Fibroblast of skin of back (primary cell): ENCODE measurements around the gene CA10.
A peak's percentile ranks its signal among the peaks of the same experiment; 100 is the strongest.

Experiments used
- DNase-seq: peaks from one replicate; pipeline ENCODE4 v3.0.0-alpha.2; 2013

The CA10 gene

DNA sequence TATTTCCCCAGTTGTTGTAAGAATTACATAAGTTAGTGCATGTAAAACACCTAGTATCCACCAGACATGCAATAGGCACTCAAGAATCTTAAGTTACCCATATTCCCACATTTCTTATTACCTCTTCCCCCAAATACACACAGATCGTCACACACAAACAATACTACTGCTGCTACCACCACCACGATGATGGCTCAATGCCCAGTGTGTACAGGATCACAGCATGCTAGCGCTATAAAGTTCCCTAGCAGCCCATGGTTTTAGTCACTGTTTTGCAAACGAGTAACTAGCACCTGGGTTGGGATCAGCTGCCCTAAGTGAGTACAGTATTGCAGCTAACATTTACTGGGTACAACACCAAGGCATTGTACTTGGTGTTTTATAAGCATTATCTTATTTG, 486.4 kb downstream of the CA10 start:
- no peak for DNase-seq

DNA sequence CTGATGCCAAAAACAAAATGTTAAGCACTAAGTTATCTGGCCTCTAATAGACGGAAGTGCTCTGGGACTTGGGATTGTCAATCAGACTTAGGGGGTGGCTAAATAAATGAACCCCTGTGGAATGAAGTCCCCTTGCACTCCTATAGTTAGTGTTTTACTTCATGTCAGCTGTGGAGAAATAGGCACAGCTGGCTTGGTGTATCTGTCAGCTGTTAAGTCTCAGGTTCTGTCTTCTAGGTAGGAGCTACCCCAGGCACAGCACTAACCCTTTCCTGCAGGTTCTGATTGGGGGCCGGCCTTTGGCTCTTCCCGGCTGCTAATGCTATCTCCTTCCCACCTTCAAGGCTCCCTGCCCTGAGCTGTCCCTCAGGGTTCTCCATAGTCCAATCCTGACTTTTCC, 487.6 kb downstream of the CA10 start:
- no peak for DNase-seq

DNA sequence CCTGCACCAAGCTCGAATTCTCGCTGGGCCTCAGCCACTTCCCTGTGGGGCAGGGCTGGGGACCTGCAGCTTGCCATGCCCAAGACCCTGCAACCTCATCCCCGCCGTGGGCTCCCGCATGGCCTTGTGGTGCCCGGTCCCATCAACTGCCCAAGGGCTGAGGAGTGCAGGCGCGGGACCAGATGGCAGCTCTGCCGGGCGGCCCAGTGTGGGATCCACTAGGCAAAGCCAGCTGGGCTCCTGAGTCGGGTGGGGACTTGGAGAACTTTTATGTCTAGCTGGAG, 489.6 kb downstream of the CA10 start:
- no peak for DNase-seq

DNA sequence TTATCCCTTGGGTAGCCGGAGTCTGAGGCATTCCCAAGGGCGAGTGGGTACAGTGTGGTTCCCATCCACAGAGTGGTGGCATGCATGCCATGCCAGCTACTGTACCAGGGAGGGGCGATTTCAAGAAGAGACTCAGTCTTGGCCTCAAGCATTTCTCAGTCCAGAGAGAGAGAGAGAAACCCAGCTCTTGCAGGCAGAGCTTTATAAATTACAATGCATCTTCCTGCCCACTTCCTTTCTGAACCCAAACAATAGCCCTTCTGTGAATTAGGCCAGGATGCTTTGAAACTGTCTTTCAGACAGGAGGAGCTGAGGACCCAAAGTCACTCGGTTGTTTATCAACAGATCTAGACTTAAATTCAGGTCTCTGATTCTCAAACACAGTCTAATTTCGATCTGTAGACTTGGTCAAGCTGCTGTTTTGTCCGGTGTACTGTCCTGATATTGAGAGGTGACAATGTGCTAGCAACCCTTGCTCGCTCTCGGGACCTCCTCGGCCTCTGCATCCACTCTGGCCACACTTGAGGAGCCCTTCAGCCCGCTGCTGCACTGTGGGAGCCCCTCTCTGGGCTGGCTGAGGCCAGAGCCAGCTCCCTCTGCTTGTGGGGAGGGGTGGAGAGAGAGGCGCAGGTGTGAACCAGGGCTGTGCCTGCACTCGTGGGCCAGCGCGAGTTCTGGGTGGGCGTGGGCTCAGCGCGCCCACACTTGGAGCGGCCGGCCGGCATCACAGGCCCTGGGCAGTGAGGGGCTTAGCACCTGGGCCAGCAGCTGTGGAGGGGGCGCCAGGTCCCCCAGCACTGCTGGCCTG, 490.2 kb downstream of the CA10 start:
- no peak for DNase-seq

DNA sequence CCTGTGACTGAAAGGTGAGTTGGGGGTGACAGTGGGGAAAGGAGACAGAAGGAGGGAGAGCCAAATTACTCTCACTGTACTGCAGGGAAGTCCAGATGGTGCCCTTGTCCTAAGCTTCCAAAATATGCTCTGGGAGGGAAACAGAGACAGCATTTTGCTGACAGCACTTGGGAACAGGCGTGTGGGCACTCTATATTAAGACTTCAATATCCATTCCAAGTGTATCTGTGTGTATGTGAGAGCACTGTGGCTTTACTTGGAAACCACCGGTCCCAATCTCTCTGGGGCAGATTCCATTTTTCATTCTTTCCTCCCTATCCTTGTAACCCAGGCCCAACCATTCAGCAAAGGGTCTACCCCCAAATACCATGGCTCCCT, 490.8 kb downstream of the CA10 start:
- no peak for DNase-seq

DNA sequence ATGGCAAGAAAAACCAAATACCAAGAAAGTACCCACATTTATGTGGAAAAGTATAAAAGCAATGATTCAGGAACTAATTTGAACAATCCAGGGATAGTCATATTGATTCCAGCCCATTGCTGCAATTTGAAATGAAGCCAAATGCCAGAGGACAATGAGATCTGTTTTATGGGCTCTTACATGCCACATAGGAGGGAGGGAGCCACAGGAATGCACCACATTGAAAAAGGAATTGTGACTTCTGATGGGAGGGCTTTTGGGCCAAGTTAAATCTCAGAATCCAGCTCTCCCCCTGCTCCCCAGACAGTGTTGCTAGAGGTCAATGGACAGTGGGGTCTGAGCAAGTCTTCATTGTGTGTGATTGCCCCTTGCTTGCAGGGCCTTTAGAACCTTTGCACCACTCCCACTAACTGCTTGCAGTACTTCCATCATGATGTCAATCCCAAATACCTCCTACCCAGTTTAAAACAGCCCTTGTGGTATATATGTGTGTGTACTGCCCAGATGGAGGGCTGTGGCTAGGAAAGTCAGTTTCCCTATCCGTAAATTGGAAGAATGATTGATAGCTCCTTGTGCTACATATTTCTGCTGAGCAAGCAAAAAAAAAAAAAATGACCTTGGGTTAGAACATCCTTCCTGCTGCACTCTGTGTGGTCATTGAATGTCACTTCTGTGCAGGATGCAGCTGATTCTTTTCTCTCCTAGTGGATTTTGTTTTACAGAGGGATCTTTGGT, 491.4 kb downstream of the CA10 start:
- no peak for DNase-seq

DNA sequence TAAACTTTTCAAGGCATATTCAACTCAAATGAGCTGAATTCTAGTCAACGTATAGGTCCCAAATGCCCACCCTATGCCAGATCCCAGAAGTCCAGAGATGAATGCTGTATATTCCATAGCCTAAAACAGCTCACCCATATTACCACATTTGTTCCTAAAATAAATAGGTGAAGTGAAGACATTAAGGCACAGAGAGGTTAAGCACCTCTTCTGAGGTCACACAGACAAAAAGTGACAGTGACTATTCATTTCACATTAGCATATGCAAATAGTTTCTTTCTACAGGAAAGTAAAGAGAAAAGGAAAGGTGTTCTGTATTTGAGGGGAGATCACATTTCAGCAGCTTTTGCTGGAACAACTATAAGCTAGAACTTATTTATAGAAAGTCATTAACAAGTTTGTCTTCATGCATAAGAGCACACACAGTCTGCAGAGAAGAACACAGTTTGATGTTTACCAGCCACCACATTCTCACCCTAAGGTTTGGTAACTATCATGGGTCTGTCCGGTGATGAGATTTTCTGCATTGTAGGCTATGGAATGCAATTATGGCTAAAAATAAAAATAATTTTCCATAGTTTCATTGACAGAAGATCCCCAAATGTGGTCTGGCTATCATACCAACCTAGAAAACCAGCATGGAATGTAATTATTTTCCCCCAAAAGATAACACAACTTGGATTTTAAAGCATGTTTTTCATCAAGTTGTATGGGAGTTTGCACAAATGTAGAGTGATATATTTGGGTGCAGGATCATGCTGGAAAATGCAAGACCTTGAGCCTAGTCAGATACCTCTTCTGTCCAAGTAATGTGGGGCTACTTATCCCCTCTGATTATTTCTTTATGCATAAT, 496.1 kb downstream of the CA10 start:
- no peak for DNase-seq

DNA sequence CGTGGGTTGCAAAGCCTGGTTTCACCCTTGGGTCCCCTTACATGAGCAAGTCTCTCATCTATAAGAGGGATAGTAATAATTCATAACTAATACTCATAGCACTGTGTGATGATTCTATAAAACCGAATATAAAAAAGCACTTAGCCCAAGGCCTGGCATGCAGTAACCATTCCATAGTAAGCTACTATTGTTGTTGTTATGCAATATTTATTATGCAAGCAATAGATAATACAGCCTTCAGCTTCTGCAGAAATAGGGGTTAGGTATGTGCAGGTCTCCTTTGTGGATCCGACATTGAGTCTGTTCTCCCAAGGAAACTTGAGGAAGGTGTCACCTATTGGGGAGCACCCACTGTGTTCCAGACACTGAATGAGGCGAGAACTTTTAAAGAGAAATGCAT, 497.1 kb downstream of the CA10 start:
- DNase-seq: no peak

DNA sequence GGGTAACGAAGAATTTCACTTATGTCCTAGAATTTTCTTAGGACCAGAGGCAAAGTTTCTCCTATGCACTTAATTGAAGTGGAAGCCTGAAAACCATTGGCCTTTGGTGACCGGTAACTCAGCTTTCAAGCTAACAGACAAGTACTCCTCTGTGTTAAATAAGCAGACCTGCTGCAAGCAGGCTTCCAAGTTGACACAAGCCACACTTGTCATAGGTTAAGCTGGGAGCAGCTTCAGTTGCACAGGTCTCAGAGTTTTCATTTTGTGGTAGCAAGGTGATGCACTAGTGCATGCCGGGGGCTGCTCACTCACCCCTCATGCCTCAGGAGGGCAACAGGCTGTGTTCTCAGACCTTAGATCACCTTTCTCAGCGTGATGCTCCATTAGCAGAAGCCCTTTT, 498.2 kb downstream of the CA10 start:
- no peak for DNase-seq

DNA sequence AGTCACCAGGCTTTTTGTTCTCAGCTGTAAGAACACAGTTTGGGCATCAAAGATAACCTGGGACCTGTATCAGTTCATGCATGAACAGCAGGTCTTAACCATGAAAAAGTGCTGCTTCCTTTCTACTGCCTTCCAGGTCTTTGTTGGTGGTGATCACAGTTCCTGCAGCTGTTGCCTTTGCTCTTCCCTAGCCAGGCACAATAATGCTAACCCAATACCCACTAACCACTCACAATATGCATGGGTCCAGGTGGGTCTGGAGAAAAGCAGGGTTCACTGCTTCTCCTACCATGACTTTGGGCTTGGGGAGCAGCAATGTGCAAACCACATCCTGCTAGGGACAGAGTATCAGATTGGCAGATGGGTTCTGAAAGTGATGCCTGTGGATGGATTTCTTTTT, 501.3 kb downstream of the CA10 start:
- DNase-seq: no peak

DNA sequence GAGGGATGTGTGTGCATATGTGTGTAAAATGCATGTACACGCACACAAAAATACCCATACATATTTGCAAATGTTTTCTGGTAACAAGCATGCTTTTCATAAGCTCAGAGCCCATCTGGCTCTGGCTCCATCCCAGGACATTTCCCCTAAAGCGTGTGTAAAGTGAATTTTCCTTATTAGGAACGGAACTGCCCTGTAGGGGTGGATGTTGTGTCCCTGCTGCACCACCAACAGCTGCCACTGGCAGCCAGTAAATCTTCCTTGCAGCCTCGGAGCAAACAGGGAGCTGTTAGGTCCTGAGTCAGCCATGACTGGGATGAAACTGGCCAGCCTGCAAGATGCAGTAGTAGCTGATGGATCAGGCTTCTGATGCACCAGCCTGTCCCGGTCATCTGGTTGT, 504.6 kb downstream of the CA10 start:
- peak; percentile 6 for DNase-seq

DNA sequence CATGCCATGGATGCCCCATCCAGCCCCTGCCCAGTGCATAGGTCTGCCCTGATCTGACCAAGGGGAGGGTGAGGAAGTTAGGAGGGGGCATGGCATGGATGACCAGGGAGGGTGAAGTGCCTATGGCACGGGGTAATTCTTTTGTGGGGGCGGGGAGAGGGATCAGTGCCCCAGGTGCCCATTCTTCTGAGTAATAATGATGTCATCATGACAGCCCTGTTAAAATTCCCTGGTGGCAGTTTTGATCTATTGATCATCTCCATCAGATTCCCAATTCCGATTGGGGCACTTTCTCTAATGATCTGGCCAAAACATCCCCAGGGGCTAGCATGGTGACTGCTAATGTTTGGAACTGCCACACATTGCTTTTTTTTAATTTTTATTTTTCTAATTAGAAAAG, 506.0 kb downstream of the CA10 start:
- no peak for DNase-seq

DNA sequence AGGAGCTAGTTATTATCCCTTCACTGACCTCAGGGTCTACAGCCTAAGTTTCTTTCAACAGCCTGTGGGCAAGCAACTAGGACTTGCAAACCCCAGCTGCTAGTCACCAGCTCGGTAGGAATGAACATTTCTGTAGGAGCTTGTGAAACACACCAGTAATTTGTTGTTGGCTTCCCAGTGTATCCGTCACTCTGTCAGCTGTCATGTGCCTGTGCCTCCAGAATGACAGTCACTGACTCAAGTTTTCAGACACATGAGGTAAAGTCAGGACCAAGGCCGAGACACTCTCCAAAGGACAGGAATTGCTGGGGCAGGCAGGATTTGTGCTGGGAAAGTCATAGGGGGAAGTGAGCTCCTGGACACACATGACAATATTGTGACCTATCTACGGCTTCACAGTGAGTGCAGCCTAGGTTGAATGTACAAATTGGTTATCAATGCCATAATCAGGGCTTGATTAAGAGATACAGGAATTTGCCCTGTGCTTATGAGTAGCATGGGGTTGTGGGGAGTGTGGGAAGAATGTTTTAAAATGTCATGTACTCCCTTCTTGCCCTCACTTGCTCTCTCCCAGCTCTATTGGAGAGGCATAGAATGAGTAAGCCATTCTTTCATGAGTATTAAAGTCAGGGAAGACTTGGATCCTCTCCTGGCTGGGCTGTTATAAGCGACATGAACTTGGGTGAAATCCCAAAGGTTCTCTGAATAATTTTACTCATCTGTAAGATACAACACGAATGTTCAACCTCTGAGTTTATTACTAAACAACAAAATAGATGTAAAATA, 506.8 kb downstream of the CA10 start:
- no peak for DNase-seq

DNA sequence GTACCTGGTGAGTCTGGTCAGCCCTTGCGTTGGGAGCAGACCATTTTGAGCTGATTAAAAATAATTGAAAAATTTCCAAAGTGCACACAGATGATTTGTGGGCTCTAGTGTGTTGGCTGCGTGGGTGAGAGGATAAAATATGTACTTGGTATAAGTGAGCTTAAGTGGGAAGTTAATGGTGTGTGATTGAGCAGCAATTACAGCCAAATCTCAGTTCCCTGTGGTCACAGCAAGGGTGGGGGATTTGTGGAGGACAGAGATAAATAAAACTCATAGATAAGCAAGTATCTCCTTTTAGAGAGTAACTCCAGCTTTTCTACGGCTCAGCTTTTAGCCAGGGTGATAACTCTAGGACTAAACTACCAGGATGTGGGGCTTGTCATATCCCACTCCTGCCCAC, 507.7 kb downstream of the CA10 start:
- DNase-seq: no peak

DNA sequence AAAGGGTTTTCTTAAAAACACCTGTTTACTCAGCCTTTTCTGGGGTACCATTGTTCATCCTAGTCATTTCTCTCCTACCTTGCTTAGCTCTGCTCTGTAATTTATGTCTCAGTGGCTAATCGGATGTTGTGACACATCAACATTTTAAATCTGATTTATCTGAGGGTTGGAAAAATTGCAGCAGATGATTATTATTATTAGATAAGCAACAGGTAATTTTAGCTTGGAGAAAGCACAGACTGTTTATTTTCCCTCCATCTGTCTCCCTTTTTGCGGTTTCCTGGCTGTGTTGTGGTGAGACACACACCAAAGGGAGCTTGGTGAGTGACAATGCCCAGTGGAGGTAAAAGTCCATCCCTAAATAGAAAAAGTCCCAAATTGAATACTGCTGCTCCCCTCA, 508.3 kb downstream of the CA10 start:
- no peak for DNase-seq

DNA sequence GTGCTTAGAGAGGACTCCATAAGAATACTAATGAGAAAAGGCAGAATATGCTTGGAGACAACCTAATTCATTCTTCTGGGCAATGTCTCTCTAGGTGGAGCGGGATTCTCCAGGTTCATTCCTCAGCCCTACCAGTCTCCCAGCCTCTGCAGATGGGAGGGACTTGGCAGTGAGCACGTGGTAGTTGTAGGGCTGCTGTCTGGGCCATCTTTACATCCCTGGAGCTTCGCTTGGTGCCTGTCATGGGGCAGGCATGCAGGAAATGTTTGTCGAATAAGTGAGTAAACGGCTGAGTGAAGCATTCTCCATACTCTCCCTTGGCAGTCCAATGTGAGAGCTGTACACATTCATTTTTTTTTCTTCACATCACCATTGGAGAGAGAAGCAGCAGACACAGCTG, 510.7 kb downstream of the CA10 start:
- peak; percentile 62 for DNase-seq

DNA sequence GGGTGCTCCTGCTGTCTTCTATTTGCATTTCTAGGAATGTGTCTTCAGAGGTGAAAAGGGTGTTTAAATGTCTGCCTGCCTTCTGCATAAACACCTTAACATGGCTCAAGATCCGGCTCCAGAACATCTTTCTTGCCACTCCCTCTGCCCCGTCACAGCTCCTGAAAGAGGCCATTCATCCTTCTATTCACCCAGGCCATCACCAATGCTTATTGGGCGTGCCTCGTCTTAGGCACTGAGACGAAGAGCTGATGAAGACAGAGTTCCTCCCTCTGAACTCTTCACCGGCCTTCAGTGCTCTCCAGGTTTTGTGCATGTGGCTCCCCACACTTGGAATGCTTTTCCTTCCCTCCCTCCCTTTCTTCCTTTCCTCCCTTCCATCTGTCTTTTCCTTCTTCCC, 511.4 kb downstream of the CA10 start:
- no peak for DNase-seq

DNA sequence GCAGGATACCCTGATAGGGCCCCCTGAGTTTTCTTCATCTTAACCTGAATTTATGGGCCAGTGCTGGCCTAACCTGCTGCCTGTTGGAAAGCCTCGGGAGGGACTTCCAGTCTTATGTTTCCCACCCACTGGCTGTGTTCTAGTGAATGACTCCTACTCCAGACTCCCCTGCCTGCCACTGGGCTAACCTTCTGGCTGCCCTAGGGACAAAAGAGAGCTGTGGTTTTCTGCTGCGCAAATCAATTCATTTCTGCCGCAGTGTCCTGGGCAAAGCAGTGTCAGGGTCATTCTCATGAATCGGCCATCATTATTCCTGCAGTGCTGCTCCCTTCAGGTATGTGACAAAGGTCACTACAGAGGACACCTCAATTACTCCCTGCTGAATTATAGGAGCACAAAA, 512.0 kb downstream of the CA10 start:
- DNase-seq: no peak

DNA sequence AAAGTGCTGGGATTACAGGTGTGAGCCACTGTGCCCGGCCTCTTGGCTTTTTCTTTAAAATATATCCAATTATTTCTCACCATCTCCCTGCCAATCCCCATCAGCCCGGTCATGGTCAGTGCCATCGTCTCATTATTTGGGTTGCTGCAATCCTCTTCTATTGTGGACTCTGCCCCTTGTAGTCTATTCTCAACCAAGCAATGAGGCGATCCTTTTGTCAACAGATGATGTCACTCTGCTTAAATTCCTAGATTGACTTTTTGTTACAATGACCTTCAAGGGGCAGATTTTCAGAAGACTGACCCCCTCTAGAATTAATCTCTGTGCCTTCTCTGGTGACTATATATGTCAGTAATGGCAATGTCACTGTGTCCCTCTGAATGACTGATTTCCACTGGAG, 513.5 kb downstream of the CA10 start:
- DNase-seq: no peak

DNA sequence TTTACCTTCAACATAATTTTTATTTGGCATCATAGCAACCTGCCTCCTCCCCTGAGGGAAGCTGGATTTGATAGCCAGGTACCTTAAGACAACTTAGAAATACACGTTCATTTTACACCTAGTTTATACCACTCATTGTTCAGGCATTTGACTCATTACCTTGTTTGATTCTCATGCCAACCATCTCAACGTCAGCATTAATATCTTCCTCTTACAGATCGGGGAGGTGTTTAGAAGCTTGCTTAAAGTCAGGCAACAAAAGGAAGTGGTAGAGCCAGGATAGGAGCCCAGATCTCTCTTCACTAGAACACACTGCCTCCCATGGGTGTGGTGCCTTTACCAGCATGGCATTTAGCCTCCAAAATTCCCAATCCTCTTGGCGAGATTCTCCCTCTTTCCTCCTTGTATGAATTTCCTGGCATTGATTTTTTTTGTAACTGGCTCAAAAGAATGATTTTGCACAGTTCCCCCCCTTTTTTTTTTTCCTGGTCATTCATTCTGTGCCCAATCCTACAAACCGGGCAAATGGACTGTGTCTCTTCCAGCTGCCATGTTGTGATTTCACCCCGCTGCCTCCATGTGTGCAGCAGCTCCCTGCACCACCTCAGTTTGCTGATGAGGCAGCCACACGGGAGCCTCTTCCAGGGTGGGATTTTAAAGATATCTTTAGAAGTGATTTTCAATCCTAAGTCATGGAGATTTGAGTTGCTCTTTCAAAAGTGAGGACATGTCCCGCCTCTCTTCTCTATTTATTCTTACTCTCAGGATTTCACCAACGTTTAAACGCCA, 514.6 kb downstream of the CA10 start:
- DNase-seq: no peak

DNA sequence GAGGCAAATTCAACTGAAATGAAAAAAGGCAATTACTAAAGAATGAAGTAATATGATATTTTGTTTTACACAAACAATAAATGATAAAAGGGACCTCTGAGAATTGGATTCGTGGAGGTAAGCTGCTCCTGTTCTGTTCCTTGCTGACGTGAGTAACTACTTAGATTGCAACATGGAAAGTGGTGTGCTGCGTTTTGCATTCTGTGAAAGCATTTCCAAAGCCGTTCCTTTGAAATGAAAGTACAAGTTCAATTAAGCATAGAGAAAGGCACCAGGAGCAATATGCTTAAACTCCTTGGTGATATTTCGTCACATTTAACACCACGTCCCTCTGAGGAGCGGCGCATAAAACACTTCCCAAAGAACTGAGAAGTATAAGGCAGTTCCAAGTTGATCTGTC, 516.5 kb downstream of the CA10 start:
- DNase-seq: no peak

DNA sequence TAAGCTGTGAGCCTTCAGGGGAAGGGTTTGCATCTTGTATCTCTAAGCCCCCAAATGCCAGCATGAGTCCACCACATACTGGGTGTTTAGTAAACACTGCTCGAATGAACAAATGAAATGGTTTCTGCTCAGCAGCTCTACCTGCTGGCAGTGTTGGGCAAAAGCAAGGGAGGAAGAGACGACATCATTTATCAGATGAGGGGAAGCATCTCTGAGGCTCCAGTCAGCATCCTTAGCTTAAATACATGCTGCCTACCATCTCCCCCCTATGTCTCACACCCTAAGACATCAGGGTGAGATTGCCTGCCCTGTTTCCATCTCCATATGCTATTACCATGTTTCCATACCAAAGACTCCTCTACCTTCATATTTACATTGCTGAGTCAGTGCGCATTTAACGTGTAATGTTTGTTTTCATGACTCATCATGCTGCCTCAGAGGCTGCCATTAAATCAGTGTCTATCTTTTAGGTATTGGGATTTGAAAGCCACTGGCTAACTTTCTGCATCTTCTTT, 518.3 kb downstream of the CA10 start:
- DNase-seq: peak; percentile 14
